ENCODE measurements around the gene TMEM191B.
"Not testable (repeated sequence)": the region's sequence is repeated elsewhere in the genome, so short reads cannot be mapped to it uniquely, and the experiment has no call there.

The TMEM191B gene

GRCh38 chr22:18551046-18551445, 23.4 kb downstream of the TMEM191B start:
- not testable (repeated sequence) for H3K4me2 ChIP-seq (ENCODE audit: insufficient read depth, low read length); H2AFZ ChIP-seq (ENCODE audit: low read depth, low read length); H3K9me3 ChIP-seq (ENCODE audit: insufficient read depth, low read length, severe bottlenecking); H3K4me1 ChIP-seq (ENCODE audit: insufficient read depth, low read length); DNase-seq; H4K20me1 ChIP-seq (ENCODE audit: insufficient read depth, low read length); H3K27me3 ChIP-seq (ENCODE audit: insufficient read depth, low read length, poor library complexity); H3K79me2 ChIP-seq (ENCODE audit: insufficient read depth, low read length); H3K4me3 ChIP-seq (ENCODE audit: low read depth in 1 of 2, low read length in 2 of 2); H3K27ac ChIP-seq (ENCODE audit: low read length); H3K36me3 ChIP-seq (ENCODE audit: insufficient read depth, low read length); ATAC-seq (ENCODE audit: insufficient read depth, low read depth); H3K9ac ChIP-seq (ENCODE audit: low read depth, low read length)

GRCh38 chr22:18552839-18553597, 25.4 kb downstream of the TMEM191B start:
- H2AFZ ChIP-seq (ENCODE audit: low read depth, low read length); H3K36me3 ChIP-seq (ENCODE audit: insufficient read depth, low read length); H3K4me3 ChIP-seq (ENCODE audit: low read depth in 1 of 2, low read length in 2 of 2); H4K20me1 ChIP-seq (ENCODE audit: insufficient read depth, low read length); H3K4me1 ChIP-seq (ENCODE audit: insufficient read depth, low read length); H3K9ac ChIP-seq (ENCODE audit: low read depth, low read length); H3K27me3 ChIP-seq (ENCODE audit: insufficient read depth, low read length, poor library complexity); H3K9me3 ChIP-seq (ENCODE audit: insufficient read depth, low read length, severe bottlenecking); H3K27ac ChIP-seq (ENCODE audit: low read length); ATAC-seq (ENCODE audit: insufficient read depth, low read depth); H3K4me2 ChIP-seq (ENCODE audit: insufficient read depth, low read length); DNase-seq; H3K79me2 ChIP-seq (ENCODE audit: insufficient read depth, low read length): not testable (repeated sequence)

DNA sequence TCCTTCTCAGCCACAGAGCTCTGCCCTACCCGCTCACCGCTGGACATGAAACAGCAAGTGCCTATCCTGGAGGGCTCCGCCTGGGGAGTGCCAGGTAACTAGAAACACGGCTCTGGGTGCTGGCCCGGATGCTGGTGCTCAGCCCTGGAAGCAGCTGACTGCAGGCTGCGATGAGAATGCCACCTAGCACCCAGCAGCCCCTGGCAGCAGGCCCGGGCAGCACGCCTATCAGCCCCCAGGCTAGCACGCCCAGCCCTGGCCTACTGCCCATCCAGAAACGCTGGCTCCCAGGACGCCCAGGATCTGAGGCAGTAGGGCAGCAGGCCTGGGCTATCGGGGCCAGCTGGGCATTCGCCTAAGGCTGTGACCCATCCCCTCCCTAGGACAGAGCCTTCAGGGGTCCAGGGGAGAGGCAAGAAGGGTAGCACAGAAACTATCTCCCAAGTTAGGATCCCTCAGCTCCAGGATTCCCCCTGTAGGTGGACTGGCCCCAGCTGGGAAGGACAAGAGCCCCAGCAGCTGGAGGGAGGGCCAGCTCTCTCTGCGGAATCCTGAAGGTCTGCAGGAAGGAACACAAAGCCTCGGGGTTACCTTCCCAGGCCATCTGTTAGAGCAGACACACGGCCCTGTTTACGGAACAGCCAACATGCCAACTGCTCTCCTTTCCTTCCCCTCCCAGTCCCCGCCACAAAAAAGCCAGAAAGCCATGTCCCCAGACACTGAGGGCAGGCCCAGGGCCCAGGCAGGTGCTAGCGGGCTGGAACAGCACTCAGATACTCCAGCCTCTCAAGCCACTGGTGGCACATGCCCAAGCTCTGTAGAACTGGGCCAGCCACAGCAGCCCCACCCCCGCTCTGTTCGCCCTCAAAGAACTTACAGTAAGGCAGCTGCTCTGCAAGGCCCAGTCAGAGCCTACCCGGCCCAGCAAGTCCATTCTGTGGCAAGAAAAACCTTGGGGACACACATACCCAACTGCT, 27.0 kb downstream of the TMEM191B start:
- not testable (repeated sequence) for H3K9ac ChIP-seq (ENCODE audit: low read depth, low read length); DNase-seq; H3K27ac ChIP-seq (ENCODE audit: low read length); H3K9me3 ChIP-seq (ENCODE audit: insufficient read depth, low read length, severe bottlenecking); H3K36me3 ChIP-seq (ENCODE audit: insufficient read depth, low read length); H2AFZ ChIP-seq (ENCODE audit: low read depth, low read length); H3K27me3 ChIP-seq (ENCODE audit: insufficient read depth, low read length, poor library complexity); H4K20me1 ChIP-seq (ENCODE audit: insufficient read depth, low read length); H3K4me2 ChIP-seq (ENCODE audit: insufficient read depth, low read length); H3K79me2 ChIP-seq (ENCODE audit: insufficient read depth, low read length); H3K4me3 ChIP-seq (ENCODE audit: low read depth in 1 of 2, low read length in 2 of 2); H3K4me1 ChIP-seq (ENCODE audit: insufficient read depth, low read length); ATAC-seq (ENCODE audit: insufficient read depth, low read depth)

- not testable (repeated sequence) for H3K4me1 ChIP-seq (ENCODE audit: insufficient read depth, low read length); H3K36me3 ChIP-seq (ENCODE audit: insufficient read depth, low read length); ATAC-seq (ENCODE audit: insufficient read depth, low read depth); H3K27ac ChIP-seq (ENCODE audit: low read length); H3K9me3 ChIP-seq (ENCODE audit: insufficient read depth, low read length, severe bottlenecking); H3K4me2 ChIP-seq (ENCODE audit: insufficient read depth, low read length); H4K20me1 ChIP-seq (ENCODE audit: insufficient read depth, low read length); H3K27me3 ChIP-seq (ENCODE audit: insufficient read depth, low read length, poor library complexity); H3K4me3 ChIP-seq (ENCODE audit: low read depth in 1 of 2, low read length in 2 of 2); H3K9ac ChIP-seq (ENCODE audit: low read depth, low read length); H3K79me2 ChIP-seq (ENCODE audit: insufficient read depth, low read length); DNase-seq; H2AFZ ChIP-seq (ENCODE audit: low read depth, low read length)
These were observed 30.9 kb downstream of the TMEM191B start for GRCh38 chr22:18558516-18558915.

DNA sequence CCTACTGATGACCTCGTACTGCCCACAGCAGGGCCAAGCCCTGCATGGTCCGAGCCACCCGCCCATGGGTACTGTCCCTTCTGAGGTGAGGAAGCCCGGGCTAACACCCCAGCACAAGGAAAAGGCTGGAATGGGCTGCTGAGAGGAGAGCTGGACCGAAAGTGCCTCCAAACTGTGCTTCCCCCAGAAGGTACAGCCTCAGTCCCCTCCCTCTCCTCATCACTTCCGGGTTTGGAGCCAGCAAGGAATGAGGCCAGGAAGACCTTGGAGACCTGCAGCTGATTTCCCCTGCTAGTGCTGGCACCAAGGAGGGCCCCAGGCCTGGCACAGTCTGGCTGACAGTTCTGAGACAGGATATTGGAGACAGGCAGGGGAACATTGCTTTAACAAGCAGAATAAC, 31.3 kb downstream of the TMEM191B start:
- H3K4me2 ChIP-seq (ENCODE audit: insufficient read depth, low read length); H3K9ac ChIP-seq (ENCODE audit: low read depth, low read length); H3K9me3 ChIP-seq (ENCODE audit: insufficient read depth, low read length, severe bottlenecking); H3K4me3 ChIP-seq (ENCODE audit: low read depth in 1 of 2, low read length in 2 of 2); H3K27me3 ChIP-seq (ENCODE audit: insufficient read depth, low read length, poor library complexity); DNase-seq; H3K27ac ChIP-seq (ENCODE audit: low read length); H3K79me2 ChIP-seq (ENCODE audit: insufficient read depth, low read length); H2AFZ ChIP-seq (ENCODE audit: low read depth, low read length); H4K20me1 ChIP-seq (ENCODE audit: insufficient read depth, low read length); ATAC-seq (ENCODE audit: insufficient read depth, low read depth); H3K36me3 ChIP-seq (ENCODE audit: insufficient read depth, low read length); H3K4me1 ChIP-seq (ENCODE audit: insufficient read depth, low read length): not testable (repeated sequence)

DNA sequence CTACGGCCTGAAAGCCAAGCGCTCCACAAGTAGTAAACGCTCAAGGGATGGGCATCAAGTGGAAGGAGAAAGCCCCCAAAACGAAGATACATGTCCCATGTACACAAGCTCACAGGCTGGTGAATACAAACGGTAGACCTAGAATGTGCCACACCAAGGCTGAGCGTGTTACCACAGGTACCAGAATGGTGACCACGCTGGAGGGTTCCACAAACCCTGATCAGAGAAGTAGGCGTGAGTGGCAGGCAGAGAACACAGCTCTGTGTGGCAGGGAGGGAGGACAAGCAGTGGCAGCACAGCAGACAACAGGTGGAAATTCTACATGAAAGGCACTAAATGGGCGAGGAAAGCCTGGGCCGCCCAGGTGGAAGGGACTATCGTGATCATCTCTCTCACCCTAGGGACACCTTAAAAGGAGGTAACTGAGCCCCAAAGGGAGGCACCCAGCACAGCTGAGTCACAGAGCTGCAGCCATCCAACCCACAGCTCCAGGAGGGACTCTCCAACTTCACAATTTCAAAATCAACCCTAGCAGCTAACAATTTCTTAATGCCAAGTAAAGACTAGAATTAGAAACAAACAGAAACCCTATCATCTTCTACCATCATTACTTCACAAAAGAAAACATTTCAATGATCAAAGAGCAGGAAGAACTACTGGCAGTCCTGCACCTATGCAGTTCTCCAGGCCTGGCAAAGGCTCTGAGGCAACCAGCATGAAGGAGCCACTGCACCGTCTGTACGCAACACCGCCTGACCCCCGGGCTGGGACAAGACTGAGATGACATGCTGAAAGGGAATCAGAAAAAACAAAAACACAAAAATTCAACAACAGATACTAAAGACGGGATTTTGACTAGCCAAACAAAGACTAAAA, 32.7 kb downstream of the TMEM191B start:
- not testable (repeated sequence) for H4K20me1 ChIP-seq (ENCODE audit: insufficient read depth, low read length); H3K27me3 ChIP-seq (ENCODE audit: insufficient read depth, low read length, poor library complexity); H3K9me3 ChIP-seq (ENCODE audit: insufficient read depth, low read length, severe bottlenecking); DNase-seq; H3K4me3 ChIP-seq (ENCODE audit: low read depth in 1 of 2, low read length in 2 of 2); H3K36me3 ChIP-seq (ENCODE audit: insufficient read depth, low read length); H3K27ac ChIP-seq (ENCODE audit: low read length); H2AFZ ChIP-seq (ENCODE audit: low read depth, low read length); H3K4me2 ChIP-seq (ENCODE audit: insufficient read depth, low read length); H3K4me1 ChIP-seq (ENCODE audit: insufficient read depth, low read length); H3K9ac ChIP-seq (ENCODE audit: low read depth, low read length)
- peak; percentile 60 for ATAC-seq (ENCODE audit: insufficient read depth, low read depth)
- H3K79me2 ChIP-seq (ENCODE audit: insufficient read depth, low read length) = peaks cover 12% of the 10 kb centered on the region; the same call in 1 of the 2 replicates

GRCh38 chr22:18570509-18571246, 43.1 kb downstream of the TMEM191B start:
- not testable (repeated sequence) for H3K27ac ChIP-seq (ENCODE audit: low read length); H3K4me2 ChIP-seq (ENCODE audit: insufficient read depth, low read length); H4K20me1 ChIP-seq (ENCODE audit: insufficient read depth, low read length); H3K27me3 ChIP-seq (ENCODE audit: insufficient read depth, low read length, poor library complexity); H3K9me3 ChIP-seq (ENCODE audit: insufficient read depth, low read length, severe bottlenecking); H3K4me3 ChIP-seq (ENCODE audit: low read depth in 1 of 2, low read length in 2 of 2); H2AFZ ChIP-seq (ENCODE audit: low read depth, low read length); ATAC-seq (ENCODE audit: insufficient read depth, low read depth); H3K4me1 ChIP-seq (ENCODE audit: insufficient read depth, low read length); DNase-seq; H3K36me3 ChIP-seq (ENCODE audit: insufficient read depth, low read length); H3K79me2 ChIP-seq (ENCODE audit: insufficient read depth, low read length); H3K9ac ChIP-seq (ENCODE audit: low read depth, low read length)
